Omental fat pad (tissue), 4 donors: ENCODE results near the gene TMEM130. TPM values are rescaled to one million over a fixed set of nuclear protein-coding genes. Genes with fewer than 3 reads are reported as not detected.

ENCODE experiments used
- ATAC-seq: fragments of 150-250 bp; one replicate; pipeline ENCODE4 v1.9.1; 2016; ENCODE audit warnings: mild to moderate bottlenecking, moderate library complexity; ENCODE audit not compliant: low FRiP score
- DNase-seq: peaks from one replicate; pipeline ENCODE4 v3.0.0-alpha.2; 2019; ENCODE audit warnings: low spot score
- total RNA-seq, 4 donors: library from RNA; depleted of rRNA; stranded (reverse); fragments of >200 nt; gene quantifications; one replicate each; pipeline ENCODE4 v1.1.0, GENCODE V29; 2016
- TF ChIP-seq, protein P1 (sequence below), 3 donors: fragments of 450-650 bp; IDR thresholded peaks; one replicate each; pipeline ENCODE4 v1.5.1; 2016 to 2017; ENCODE audit warnings: antibody characterized with exemption in 3 of 3, mild to moderate bottlenecking in 3 of 3, moderate library complexity in 2 of 3

The TMEM130 gene
- total RNA-seq, 4 donors from 2014 or later = 0.19 to 0.24 TPM; not detected in 2

DNA sequence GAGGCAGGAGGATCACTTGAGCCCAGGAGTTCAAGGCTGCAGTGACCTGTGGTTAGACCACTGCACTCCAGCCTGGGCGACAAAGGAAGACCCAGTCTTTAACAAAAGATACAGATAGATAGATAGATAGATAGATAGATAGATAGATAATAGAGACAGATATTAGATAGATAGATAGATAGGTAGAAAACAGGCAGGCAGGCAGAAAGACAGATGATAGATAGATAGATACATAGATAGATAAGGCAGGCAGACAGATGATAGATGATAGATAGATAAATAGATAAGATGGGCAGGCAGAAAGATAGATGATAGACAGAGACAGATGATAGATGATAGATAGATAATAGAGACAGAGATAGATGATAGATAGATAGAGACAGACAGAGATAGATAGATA is 54.5 kb downstream of the TMEM130 start:
- TF ChIP-seq, protein P1, sequence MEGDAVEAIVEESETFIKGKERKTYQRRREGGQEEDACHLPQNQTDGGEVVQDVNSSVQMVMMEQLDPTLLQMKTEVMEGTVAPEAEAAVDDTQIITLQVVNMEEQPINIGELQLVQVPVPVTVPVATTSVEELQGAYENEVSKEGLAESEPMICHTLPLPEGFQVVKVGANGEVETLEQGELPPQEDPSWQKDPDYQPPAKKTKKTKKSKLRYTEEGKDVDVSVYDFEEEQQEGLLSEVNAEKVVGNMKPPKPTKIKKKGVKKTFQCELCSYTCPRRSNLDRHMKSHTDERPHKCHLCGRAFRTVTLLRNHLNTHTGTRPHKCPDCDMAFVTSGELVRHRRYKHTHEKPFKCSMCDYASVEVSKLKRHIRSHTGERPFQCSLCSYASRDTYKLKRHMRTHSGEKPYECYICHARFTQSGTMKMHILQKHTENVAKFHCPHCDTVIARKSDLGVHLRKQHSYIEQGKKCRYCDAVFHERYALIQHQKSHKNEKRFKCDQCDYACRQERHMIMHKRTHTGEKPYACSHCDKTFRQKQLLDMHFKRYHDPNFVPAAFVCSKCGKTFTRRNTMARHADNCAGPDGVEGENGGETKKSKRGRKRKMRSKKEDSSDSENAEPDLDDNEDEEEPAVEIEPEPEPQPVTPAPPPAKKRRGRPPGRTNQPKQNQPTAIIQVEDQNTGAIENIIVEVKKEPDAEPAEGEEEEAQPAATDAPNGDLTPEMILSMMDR (IDR thresholded peaks at IDR 0.05) = no peak
- DNase-seq (no peak), ATAC-seq (no peak)

- TF ChIP-seq, protein P1 (IDR thresholded peaks at IDR 0.05) = no peak
- no peak for ATAC-seq
- no peak for DNase-seq
Measured at GRCh38 chr7:98811299-98811698, 58.5 kb downstream of the TMEM130 start.

DNA sequence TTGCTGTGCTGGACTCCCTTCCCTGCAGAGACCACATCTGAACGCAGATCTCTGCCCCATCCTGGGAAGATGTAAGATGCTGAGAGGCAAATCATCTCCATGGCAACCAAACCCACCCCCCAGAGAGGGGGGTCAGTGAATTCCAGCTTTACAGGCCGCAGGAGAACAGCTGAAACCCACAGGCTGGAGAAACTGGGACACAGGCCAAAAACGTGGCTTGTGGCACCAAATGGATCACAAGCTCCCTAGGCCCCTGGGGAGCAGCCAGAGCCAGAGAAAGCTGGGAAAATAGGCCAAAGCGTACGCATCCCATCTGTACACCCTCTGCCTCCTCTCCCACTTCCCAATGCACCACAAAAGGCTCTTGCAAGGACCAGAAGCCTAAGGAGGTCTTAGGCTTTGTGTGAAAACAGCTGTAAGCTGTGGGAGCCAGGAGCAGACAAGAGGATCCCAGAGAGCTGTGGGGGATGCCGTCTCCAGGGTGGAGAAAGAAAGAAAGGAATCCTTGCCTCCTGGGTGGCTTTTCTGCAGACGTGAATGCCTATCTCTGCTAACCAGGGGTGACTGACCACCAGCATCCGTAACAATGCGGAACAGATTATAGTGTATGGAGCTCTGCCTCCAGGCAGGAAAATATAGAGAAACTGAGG is 59.5 kb downstream of the TMEM130 start:
- DNase-seq (no peak), ATAC-seq (no peak)
- TF ChIP-seq, protein P1 (IDR thresholded peaks at IDR 0.05) = no peak

DNA sequence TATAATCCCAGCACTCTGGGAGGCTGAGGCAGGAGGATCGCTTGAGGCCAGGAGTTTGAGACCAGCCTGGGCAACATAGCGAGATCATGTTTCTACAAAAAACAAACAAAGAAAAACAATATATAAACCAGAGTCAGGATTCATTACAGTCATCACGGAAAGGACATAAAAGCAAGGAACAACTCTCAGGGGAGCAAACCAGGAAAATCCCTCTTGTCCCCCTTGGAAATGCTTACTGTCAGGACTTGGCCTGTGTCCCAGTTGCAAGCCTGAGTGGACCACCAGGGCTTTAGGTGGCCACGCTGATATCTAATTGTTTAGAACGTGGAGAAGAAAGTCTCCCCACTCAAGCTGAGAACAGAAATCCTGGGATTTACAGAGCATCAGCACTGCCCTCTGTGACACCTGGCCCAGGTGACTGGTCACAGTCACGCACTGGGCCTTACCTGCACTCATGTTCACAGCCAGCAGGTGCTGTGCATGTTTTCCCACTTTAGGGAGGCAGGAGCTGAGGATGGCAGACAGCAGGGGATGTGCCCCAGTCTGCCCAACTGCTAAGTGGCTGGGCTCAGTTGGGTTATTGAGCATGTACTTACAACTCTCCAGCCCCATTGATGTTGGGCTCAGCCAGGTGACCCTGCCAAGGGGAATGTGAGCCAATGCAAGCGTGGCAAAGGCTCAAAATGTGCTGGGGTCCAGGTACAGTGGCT is 60.9 kb downstream of the TMEM130 start:
- ATAC-seq (no peak), DNase-seq (no peak)
- TF ChIP-seq, protein P1 (IDR thresholded peaks at IDR 0.05) = no peak

DNA sequence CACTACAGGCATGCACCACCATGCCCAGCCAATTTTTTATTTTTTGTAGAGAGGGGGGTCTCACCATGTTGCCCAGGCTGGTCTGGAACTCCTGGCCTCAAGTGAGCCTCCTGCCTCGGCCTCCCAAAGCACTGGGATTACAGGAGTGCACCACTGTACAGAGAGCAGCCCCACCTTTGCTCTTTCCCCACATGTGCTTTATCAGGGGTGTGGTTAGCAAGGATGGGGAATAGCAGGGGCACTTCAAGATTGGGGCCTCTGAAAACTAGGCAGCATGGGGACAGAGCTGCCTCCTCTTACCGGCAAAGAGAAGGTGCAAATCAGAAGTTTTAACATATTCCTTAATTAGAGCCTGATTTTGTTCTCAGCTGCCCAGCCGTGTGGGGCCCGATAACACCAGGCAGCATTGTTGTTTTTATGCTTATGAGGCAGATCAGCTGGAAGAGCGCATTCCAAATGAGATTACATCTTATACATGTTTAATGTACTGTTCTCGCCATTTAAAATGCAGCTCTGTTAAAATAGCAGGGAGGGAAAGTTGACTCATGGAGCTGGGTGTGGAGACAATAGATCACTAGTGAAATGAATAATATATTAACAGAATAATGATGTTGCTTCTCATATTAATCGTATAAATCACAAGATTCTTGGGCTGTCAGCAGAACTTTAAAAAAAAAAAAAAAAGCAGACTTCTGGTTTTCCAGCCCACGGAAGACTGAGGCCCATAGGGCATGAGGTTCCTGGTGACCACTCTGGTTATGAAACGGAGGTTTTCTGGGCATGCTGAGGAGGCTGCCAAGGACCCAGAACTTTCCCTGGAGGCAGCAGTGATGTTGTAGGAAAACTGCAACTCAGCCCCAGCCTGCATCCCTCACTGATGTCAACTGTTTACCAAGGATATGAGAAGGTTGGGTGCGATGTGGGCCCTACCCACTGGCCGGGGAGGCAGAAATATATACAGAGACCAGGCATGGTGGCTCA is 62.5 kb downstream of the TMEM130 start:
- no peak for ATAC-seq
- TF ChIP-seq, protein P1 (IDR thresholded peaks at IDR 0.05) = no peak
- DNase-seq = no peak

DNA sequence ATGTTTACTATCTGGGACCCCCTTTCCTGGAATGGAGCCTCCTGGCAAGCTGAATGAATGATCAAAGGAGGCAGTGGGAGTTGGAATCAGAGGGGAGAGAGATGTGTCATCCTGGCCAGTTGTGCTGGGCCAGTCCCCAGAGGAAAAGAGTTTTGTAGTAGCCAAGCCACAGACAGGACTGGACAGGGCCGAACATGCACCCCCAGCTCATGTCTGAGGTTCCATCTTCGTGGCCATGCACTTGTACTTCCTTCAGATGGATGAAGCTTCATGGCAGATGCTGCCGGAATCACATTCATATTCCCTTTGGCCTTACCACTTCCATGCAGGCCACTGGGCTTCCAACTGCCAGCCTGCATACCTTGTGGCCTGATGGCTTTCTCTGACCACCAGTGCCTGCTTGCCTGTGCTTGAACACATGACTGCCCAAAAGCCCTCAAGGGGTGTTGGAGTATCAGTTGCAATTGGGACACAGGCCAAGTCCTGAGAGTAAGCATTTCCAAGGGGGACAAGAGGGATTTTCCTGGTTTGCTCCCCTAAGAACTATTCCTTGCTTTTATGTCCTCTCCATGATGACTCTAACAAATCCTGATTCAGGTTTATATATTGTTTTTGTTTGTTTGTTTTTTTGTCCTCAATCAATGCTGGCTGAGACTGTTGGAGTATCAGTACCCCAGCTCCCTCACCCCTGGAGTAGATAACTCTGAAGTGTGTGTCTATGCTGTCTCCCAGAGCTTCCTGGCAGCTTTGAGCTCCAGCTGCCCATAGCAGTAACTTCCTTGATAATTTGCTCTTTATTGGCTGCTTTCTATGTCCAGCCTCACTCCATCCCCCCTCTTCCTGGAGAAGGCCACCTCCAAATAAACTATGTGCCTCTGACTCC is 63.6 kb downstream of the TMEM130 start:
- no peak for DNase-seq
- ATAC-seq = no peak
- TF ChIP-seq, protein P1 (IDR thresholded peaks at IDR 0.05) = no peak
